Testis (tissue), 2 donors: ENCODE results near the gene PDLIM5.

ENCODE experiments used
- POLR2A ChIP-seq: fragments of 450-650 bp; IDR thresholded peaks from one replicate; pipeline ENCODE4 v1.6.1; 2017; ENCODE audit warnings: antibody characterized with exemption, mild to moderate bottlenecking, moderate library complexity
- TF ChIP-seq, protein P1 (sequence below), 3 experiments: fragments of 450-650 bp in 2 of 3; fragments of 200-600 bp in 1 of 3; sonication (generic) in 1 of 3; IDR thresholded peaks; one replicate each; pipeline ENCODE4 v1.5.1; 2016 to 2019; ENCODE audit warnings: antibody characterized with exemption in 3 of 3, mild to moderate bottlenecking in 2 of 3, moderate library complexity in 1 of 3

DNA sequence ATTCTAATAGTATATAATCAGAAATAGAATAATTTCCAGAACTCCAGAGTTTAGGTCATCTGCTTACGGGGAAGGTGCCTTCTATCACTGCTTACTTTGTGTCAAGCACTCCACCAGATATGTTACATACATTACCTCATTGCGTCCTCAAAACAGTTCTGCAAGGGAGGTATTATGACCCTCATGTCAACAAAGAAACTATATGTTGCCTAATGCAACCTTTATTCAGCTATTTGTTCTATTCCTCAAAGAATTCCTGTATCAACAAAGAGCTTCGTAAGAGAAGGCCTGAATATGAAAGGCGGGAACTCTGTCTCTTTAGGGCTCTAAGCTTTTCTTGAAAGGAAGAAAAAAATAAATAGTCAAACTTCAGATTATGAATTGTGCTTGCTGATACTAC lies 114.7 kb downstream of the PDLIM5 start:
- TF ChIP-seq, protein P1, sequence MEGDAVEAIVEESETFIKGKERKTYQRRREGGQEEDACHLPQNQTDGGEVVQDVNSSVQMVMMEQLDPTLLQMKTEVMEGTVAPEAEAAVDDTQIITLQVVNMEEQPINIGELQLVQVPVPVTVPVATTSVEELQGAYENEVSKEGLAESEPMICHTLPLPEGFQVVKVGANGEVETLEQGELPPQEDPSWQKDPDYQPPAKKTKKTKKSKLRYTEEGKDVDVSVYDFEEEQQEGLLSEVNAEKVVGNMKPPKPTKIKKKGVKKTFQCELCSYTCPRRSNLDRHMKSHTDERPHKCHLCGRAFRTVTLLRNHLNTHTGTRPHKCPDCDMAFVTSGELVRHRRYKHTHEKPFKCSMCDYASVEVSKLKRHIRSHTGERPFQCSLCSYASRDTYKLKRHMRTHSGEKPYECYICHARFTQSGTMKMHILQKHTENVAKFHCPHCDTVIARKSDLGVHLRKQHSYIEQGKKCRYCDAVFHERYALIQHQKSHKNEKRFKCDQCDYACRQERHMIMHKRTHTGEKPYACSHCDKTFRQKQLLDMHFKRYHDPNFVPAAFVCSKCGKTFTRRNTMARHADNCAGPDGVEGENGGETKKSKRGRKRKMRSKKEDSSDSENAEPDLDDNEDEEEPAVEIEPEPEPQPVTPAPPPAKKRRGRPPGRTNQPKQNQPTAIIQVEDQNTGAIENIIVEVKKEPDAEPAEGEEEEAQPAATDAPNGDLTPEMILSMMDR (IDR thresholded peaks at IDR 0.05): no peak
- TF ChIP-seq POLR2A: no peak
